GM19372 (cell line): ENCODE data around the gene GALNT12.

Source experiments
- ATAC-seq: cut with Tn5 transposase; IDR thresholded peaks from one replicate; pipeline ENCODE4 v1.9.1; 2021; ENCODE audit warnings: mild to moderate bottlenecking, low read depth, moderate library complexity; ENCODE audit not compliant: unreplicated experiment

The GALNT12 gene

GRCh38 chr9:98829766-98830165 lies 22.3 kb downstream of the GALNT12 start:
- ATAC-seq = no peak

GRCh38 chr9:98830554-98830953 lies 23.1 kb downstream of the GALNT12 start:
- ATAC-seq = no peak

- ATAC-seq = no peak
These were observed 24.2 kb downstream of the GALNT12 start for GRCh38 chr9:98831696-98832095.

- ATAC-seq = no peak
These were observed 25.3 kb downstream of the GALNT12 start for GRCh38 chr9:98832768-98833089.

GRCh38 chr9:98833090-98833956 lies 25.9 kb downstream of the GALNT12 start:
- ATAC-seq = no peak

DNA sequence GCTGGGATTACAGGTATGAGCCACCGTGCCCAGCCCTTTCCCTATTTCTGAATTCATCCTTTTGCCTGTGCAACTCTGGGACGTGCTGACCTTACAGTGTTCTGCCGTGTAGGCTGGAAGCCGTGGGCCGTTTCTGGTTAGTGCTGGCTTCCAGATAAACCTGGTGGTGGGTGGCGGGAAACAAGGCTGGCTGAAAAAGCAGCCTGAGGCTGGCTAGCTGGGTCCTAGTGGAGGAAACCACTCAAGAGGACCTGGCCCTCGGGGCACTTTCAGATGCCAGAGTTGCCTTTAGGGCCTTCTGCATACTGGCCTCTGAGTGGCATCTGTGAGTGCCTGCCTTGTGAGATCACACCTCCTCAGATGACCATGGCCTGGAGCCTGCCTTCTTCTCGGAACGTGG lies 26.9 kb downstream of the GALNT12 start:
- ATAC-seq = no peak

- ATAC-seq = no peak
These were observed 28.7 kb downstream of the GALNT12 start for GRCh38 chr9:98836206-98836605.

GRCh38 chr9:98837516-98837915 lies 30.0 kb downstream of the GALNT12 start:
- ATAC-seq = no peak

- no peak for ATAC-seq
These were observed 30.8 kb downstream of the GALNT12 start for GRCh38 chr9:98838155-98838867.

DNA sequence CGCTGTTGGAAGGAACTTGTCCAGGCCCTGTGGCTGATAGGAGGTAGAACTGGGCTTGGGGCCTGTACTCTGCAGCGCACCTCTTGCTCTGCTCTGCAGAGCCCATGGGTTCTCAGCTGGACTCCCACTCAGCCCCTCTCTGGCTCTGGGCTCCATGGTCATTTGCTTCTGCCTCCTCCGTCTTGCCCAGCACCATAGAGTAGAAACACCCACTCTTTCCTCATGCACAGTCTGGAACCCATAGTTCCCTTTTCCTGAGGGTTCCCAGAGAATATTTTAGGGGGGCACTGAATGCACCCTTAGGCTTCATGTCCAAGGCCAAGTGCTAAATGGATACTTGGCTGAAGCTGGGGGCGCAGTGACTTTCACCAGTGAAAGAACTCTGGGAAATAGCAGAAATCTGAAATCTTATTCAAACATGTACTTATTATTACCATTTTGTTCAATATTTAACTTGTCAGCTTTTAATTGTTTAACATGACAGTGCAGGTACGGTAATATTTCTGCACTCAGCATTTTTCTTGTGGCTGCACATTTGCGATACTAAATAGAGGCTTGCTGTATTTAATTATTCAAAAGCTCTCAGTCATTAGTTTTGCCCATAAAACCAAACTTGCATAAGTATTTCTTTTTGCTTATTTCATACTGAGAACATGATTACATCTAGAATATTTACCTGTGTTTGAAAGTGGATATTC lies 31.5 kb downstream of the GALNT12 start:
- no peak for ATAC-seq

- no peak for ATAC-seq
These were observed 32.3 kb downstream of the GALNT12 start for GRCh38 chr9:98839724-98840123.

DNA sequence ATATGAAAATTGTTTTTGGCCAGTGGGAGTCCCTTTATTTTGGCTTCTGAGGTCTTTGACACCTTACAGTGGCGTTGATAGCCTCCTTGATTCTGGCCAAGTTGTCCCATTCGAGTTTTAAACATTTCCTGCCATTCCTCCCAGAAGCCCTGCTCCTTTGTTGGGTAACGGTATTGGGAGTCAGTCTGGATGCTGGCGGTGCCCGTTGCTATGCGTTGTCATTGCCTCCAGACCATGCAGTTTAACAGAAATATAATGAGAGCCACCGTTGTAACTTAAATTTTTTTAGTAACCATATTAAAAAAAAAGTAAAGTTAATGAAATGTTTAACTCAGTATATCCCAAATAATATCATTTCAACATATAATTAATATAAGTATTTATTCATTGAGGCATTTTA lies 35.0 kb downstream of the GALNT12 start:
- no peak for ATAC-seq

DNA sequence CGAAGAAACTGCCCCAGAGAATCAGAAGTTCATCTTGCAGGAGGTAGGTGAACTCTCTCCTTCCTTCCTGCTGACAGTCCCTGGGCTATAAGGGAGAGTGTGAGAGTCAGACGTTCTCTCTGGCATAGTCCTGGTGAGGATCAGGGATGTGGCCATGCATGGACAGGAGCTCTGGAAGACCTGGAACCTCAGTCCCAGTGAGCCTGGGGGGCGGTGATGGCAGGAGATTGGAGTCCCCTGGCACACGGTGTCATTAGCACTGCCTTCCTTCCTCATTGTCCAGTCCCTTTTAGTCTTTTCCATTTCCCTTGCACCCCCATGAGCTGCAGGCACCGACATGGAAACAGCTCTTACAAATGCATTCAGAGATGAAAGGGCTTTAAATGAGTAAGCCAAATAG lies 38.6 kb downstream of the GALNT12 start:
- ATAC-seq = no peak

DNA sequence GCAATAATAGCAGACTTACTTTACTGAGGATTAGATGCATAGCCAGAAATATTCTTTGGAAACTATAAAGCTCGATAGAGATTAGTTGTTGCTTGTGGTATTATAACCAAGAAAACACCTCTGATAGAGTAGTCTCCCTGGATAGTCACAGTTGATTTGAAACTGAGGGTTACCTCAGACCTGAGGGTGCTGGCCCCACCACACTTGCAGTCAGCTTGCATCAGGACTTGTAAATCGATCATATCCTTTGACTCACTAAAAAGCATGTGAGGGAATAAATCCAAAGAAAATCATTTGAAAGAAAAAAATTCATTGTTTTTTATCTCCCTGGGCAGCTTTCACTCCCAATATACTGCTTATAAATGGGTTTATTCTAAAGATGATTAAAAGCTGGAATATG lies 39.4 kb downstream of the GALNT12 start:
- ATAC-seq = no peak

GRCh38 chr9:98848450-98849149 lies 41.1 kb downstream of the GALNT12 start:
- ATAC-seq = no peak

DNA sequence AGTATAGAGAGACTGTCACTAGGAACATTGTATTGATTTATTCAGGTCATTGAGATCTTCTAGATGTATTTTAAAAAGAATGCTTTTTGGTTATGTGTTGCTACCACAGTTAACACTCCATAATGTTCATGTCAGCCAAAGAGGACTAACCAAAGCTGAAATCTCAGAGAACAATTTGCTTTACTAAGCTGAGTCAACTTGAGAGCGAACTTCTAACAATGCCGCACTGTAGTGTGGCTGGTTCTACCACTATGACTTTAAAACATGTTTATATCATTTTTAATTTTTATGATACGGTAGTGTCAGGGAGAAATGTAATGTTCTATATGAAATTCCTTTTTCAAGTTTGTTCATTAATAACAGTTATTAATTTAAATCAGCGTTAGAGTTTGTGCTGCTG lies 42.1 kb downstream of the GALNT12 start:
- no peak for ATAC-seq

GRCh38 chr9:98850851-98851729 lies 43.6 kb downstream of the GALNT12 start:
- no peak for ATAC-seq

DNA sequence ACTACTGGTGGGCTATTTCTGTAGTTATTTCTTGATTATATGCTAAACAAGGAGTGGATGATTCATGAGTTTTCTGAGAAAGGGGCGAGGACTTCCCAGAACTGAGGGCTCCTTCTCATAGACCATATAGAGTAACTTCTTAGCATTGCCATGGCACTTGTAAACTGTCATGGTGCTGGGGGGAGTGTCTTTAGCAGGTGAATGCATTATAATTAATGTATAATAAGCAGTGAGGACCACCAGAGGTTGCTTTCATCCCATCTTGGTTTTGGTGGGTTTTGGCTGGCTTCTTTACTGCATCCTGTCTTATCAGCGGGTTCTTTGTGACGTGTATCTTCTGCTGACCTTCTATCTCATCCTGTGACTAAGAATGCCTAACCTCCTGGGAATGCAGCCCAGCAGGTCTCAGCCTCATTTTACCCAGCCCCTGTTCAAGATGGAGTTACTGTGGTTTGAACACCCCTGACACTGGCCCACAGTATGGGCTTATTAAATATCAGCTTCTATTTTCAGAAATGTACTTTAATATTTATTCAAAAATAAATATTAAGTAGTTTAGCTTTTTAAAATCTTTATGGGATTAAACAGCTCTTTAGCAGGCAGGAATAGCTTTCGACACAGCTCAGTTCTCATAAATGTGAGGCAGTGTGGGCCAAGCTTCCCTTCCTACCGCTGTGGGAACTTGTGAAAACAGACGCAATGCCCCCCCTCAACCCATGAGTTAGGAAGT lies 44.4 kb downstream of the GALNT12 start:
- ATAC-seq = no peak

GRCh38 chr9:98852460-98852734 lies 44.9 kb downstream of the GALNT12 start:
- ATAC-seq = no peak
